ENCODE results near the gene PCMTD2. TPM values are rescaled to one million over a fixed set of nuclear protein-coding genes. Genes with fewer than 3 reads are reported as not detected.

The PCMTD2 gene
- total RNA-seq, 4 donors from 2014 or later: 34.5 to 90.8 (median 46.9) TPM

GRCh38 chr20:64242797-64243475 lies 12.6 kb upstream of the PCMTD2 start:
- H3K27ac ChIP-seq: no peak overlapping the region
- no peaks in the 10 kb centered on the region for H3K36me3 ChIP-seq
- TF ChIP-seq POLR2A (IDR thresholded peaks at IDR 0.05): no peak
- TF ChIP-seq, protein P1, sequence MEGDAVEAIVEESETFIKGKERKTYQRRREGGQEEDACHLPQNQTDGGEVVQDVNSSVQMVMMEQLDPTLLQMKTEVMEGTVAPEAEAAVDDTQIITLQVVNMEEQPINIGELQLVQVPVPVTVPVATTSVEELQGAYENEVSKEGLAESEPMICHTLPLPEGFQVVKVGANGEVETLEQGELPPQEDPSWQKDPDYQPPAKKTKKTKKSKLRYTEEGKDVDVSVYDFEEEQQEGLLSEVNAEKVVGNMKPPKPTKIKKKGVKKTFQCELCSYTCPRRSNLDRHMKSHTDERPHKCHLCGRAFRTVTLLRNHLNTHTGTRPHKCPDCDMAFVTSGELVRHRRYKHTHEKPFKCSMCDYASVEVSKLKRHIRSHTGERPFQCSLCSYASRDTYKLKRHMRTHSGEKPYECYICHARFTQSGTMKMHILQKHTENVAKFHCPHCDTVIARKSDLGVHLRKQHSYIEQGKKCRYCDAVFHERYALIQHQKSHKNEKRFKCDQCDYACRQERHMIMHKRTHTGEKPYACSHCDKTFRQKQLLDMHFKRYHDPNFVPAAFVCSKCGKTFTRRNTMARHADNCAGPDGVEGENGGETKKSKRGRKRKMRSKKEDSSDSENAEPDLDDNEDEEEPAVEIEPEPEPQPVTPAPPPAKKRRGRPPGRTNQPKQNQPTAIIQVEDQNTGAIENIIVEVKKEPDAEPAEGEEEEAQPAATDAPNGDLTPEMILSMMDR (IDR thresholded peaks at IDR 0.05): no peak
- H3K4me3 ChIP-seq: no peak overlapping the region
- no peaks in the 10 kb centered on the region for H3K4me1 ChIP-seq
- peak in 1 of 3 donors; percentile 18 for DNase-seq
- no peaks in the 10 kb centered on the region for H3K9me3 ChIP-seq
- H3K27me3 ChIP-seq: no peaks in the 10 kb centered on the region

GRCh38 chr20:64244281-64244805 lies 11.2 kb upstream of the PCMTD2 start:
- H3K27me3 ChIP-seq: no peaks in the 10 kb centered on the region
- H3K4me1 ChIP-seq: no peaks in the 10 kb centered on the region
- no peak for TF ChIP-seq POLR2A (IDR thresholded peaks at IDR 0.05)
- TF ChIP-seq, protein P1 (IDR thresholded peaks at IDR 0.05): no peak
- DNase-seq: peak in 1 of 3 donors; percentile 40
- no peak overlapping the region for H3K27ac ChIP-seq
- no peak overlapping the region for H3K4me3 ChIP-seq
- H3K36me3 ChIP-seq: no peaks in the 10 kb centered on the region
- H3K9me3 ChIP-seq: no peaks in the 10 kb centered on the region

DNA sequence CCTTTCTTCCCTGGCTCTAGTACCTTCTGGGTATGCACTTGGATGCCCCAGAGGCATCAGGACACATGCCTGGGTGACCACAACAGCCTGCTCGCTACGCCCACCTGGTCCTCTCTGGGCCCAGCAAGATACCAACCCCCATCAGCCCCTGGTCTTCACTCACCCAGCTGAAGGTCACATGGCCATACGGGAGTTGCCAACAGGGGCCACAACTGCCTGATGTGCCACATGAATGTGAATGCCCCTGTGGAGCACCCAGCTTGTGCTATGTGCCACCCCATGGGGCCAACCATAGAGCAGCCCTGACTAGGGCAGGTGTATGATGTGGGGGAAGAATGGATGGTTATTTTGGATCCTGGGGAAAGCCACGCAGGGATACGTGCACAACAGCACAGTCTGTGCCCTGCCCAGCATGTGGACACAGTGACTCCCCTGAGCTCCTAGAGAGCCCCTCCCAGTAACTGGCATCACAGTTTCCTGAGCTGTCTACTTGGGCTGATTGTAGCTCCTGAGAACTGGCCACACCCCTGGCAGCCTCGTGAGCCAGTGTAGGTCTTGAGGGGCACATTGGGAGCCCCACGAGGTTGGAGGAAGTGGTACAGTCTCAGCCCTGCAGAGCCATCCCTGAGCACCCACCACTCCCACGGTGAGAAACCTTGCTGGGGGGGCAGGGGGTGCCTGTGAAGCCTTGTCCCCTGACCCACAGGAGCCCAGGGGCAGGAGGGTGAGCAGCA lies 10.5 kb upstream of the PCMTD2 start:
- no peak overlapping the region for H3K4me3 ChIP-seq
- H3K4me1 ChIP-seq: no peaks in the 10 kb centered on the region
- no peak overlapping the region for H3K27ac ChIP-seq
- DNase-seq: peak in 1 of 3 donors; percentile 36
- no peaks in the 10 kb centered on the region for H3K27me3 ChIP-seq
- no peaks in the 10 kb centered on the region for H3K36me3 ChIP-seq
- no peak for TF ChIP-seq POLR2A (IDR thresholded peaks at IDR 0.05)
- TF ChIP-seq, protein P1 (IDR thresholded peaks at IDR 0.05): no peak
- no peaks in the 10 kb centered on the region for H3K9me3 ChIP-seq

DNA sequence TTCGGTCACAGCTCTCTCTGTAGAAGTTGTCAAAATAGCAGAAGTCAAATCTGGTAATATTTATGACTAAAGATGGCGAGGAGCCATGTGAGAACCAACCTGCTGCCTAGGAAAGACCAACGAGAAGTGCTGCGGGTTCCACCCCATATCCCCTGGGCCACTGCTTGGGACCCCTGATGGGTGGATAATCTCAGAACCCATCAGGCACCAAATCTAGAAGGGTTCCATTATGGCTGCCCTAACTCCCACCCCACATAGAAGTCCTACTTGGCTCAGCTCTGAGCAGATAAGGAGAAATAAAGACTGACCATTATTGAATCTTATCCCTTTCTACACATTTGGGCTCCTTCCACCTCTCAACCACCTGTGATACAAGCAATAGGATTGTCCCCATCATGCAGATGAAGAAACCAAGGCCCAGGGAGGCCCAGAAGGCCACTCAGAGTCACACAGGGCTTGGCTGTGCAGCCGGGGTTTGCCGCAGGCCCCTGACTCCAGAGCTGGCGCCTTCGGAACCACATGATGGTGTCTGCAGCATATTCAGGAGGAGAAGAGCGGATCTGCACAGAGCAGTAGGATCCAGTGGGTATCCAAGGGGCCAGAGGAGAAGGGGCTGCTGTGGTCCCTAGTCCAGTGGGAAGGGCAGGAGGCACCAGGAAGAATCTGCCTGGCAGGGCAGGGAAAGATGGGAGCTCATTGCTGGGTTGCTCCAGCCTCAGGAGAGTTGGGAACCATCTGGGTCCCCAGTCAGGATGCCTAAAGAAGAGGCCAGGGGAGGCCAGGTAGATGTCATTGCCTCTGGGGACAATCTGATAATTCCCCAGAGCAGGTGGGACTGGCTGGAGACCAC lies 9.6 kb upstream of the PCMTD2 start:
- no peaks in the 10 kb centered on the region for H3K36me3 ChIP-seq
- H3K4me3 ChIP-seq: no peak overlapping the region
- H3K9me3 ChIP-seq: no peaks in the 10 kb centered on the region
- TF ChIP-seq POLR2A (IDR thresholded peaks at IDR 0.05): no peak
- TF ChIP-seq, protein P1 (IDR thresholded peaks at IDR 0.05): no peak
- H3K4me1 ChIP-seq: no peaks in the 10 kb centered on the region
- no peaks in the 10 kb centered on the region for H3K27me3 ChIP-seq
- H3K27ac ChIP-seq: no peak overlapping the region
- peak in 1 of 3 donors; percentile 13 for DNase-seq

GRCh38 chr20:64246616-64247306 lies 8.8 kb upstream of the PCMTD2 start:
- peak in 1 of 3 donors; percentile 26 for DNase-seq
- H3K4me3 ChIP-seq: no peak overlapping the region
- no peaks in the 10 kb centered on the region for H3K4me1 ChIP-seq
- no peak overlapping the region for H3K27ac ChIP-seq
- no peaks in the 10 kb centered on the region for H3K36me3 ChIP-seq
- H3K27me3 ChIP-seq: no peaks in the 10 kb centered on the region
- no peaks in the 10 kb centered on the region for H3K9me3 ChIP-seq
- TF ChIP-seq, protein P1 (IDR thresholded peaks at IDR 0.05): no peak
- no peak for TF ChIP-seq POLR2A (IDR thresholded peaks at IDR 0.05)
